Activated T-cell treated with anti-CD3 and anti-CD28 coated beads, Interleukin-2, amount 50 U/mL, for 72 hours (primary cell): Measurements from ENCODE around the gene COL4A1. TPM values are rescaled to one million over a fixed set of nuclear protein-coding genes. Genes with fewer than 3 reads are reported as not detected.

Experiments
- ATAC-seq, 2 donors: fragments of 150-1000 bp; cut with Tn5 transposase; replicated peaks in 1 of 2; 2 replicates each; pipeline ENCODE4 v1.10.0; 2021; ENCODE audit warnings: moderate library complexity in 2 of 2, mild to moderate bottlenecking in 1 of 2
- DNase-seq, 2 donors: peaks; one replicate each; pipeline ENCODE4 v3.0.0; 2021 to 2022; ENCODE audit warnings: mixed read lengths in 1 of 2
- H3K27ac Mint-ChIP-seq: one replicate; pipeline ENCODE4 v1.8.0; 2022; ENCODE audit warnings: mild to moderate bottlenecking, moderate library complexity, mixed read lengths
- H3K27me3 Mint-ChIP-seq: one replicate; pipeline ENCODE4 v1.8.0; 2022; ENCODE audit warnings: low read depth, mixed read lengths
- H3K36me3 Mint-ChIP-seq, 2 donors: one replicate each; pipeline ENCODE4 v1.8.0; 2022; ENCODE audit warnings: mixed read lengths in 2 of 2, mild to moderate bottlenecking in 1 of 2; ENCODE audit not compliant: insufficient read depth in 2 of 2
- H3K4me1 Mint-ChIP-seq: one replicate; pipeline ENCODE4 v1.8.0; 2022; ENCODE audit warnings: low read depth, mixed read lengths
- H3K4me3 Mint-ChIP-seq, 2 donors: one replicate each; pipeline ENCODE4 v1.8.0; 2022; ENCODE audit warnings: mild to moderate bottlenecking in 2 of 2, mixed read lengths in 2 of 2, moderate library complexity in 2 of 2
- H3K9me3 Mint-ChIP-seq, 2 donors: one replicate each; pipeline ENCODE4 v1.8.0; 2022; ENCODE audit warnings: mixed read lengths in 2 of 2
- total RNA-seq, 2 donors: library from RNA; stranded (reverse); gene quantifications; one replicate each; pipeline ENCODE4 v1.2.3, GENCODE V29; 2022

Gene COL4A1
- total RNA-seq, 2 donors from 2014 or later: 0.19 TPM; not detected in 1

DNA sequence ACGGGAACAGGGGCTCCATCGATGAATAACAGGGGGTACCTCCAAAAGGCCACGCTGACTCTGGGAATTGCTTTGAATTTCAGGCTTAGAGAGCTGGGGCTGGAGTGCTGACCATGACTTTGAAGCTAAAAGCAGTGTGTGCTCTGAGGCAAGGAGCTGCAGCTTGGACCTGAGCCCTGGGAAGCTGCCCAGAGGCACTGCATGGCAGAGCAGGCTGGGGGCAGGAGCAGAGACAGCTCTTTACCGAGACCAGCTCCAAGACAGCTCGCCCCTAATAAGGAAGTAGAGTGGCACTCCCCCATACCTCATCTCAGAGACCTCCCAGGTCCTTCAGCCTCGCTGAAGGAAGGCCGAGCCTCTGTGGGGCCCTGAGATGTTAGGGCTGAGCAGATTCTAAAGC is 200.2 kb downstream of the COL4A1 start:
- no peak overlapping the region for H3K27ac Mint-ChIP-seq
- ATAC-seq (no peak), DNase-seq (no peak)
- H3K4me3 Mint-ChIP-seq: no peak overlapping the region
- no peaks in the 10 kb centered on the region for H3K36me3 Mint-ChIP-seq
- H3K4me1 Mint-ChIP-seq: no peaks in the 10 kb centered on the region
- no peaks in the 10 kb centered on the region for H3K9me3 Mint-ChIP-seq
- no peaks in the 10 kb centered on the region for H3K27me3 Mint-ChIP-seq

DNA sequence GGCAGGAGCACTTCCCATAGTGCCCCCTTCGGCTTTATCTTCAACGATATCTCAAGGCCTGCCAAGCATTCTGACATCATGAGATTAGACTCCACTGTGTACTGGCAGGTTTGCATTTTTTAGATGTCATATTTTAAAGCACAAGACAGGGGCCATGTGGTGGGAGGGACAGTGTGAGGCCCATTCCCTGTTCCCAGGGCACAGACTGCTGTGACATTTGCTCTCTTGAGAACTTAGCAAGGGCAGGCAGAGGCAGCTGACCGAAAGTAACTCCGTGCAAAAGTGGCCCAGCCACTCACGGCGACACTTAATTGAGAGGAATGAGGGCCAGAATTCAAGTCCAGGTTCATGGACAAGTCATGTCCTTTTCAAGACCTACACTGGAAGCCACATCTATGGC is 201.8 kb downstream of the COL4A1 start:
- H3K36me3 Mint-ChIP-seq: peaks cover 0 to 3% of the 10 kb centered on the region in 2 donors
- DNase-seq (no peak), ATAC-seq (no peak)
- no peaks in the 10 kb centered on the region for H3K27me3 Mint-ChIP-seq
- H3K27ac Mint-ChIP-seq: no peak overlapping the region
- H3K4me3 Mint-ChIP-seq: no peak overlapping the region
- peaks cover 3 to 5% of the 10 kb centered on the region in 2 donors for H3K9me3 Mint-ChIP-seq
- H3K4me1 Mint-ChIP-seq: no peaks in the 10 kb centered on the region

DNA sequence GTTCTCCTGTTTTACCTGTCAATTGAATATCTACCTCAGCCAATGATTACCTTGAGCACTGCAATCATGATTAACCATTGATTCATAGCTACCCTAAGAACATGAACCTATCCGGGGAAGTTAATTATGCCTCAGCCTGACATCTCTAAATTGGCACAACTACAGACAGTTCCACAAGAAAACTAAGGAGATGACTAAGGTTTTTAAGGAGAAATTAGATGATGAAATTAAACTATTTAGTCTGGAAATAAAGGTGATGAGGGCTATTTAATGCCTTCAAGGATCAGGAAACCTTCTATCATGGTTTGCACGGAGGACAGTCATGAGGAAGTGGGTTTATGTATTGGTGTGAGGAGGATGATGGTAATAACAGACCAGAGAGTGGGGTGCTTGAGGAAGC is 203.4 kb downstream of the COL4A1 start:
- no peak for ATAC-seq
- peaks cover 0 to 3% of the 10 kb centered on the region in 2 donors for H3K36me3 Mint-ChIP-seq
- peaks cover 3 to 5% of the 10 kb centered on the region in 2 donors for H3K9me3 Mint-ChIP-seq
- no peaks in the 10 kb centered on the region for H3K4me1 Mint-ChIP-seq
- H3K4me3 Mint-ChIP-seq: no peak overlapping the region
- no peak for DNase-seq
- H3K27ac Mint-ChIP-seq: no peak overlapping the region
- H3K27me3 Mint-ChIP-seq: no peaks in the 10 kb centered on the region

DNA sequence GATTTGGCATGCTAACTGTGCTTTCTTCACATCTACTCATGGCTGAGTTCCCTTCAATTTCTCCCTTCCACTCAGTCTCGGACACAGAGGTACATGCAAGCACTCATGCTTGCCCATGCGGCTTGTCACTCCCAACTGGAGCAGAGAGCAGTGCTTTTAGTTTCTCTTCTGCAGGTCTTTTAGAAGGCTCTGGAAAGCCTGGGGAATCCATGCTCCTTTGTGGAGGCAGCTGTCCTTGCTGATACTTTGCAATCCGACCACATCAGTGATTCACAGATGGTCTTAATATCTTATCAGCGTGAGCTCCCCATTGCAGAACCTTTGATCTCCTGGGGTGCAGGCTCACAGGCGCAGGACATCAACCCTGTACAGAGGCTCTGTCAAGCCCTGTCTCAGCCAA is 203.9 kb downstream of the COL4A1 start:
- Mint-ChIP-seq H3K27ac (no peak overlapping the region), H3K4me3 (no peak overlapping the region), H3K4me1 (no peaks in the 10 kb centered on the region), H3K27me3 (no peaks in the 10 kb centered on the region), H3K9me3 (peaks cover 3 to 5% of the 10 kb centered on the region in 2 donors), H3K36me3 (peaks cover 0 to 3% of the 10 kb centered on the region in 2 donors)
- ATAC-seq (no peak), DNase-seq (no peak)

GRCh38 chr13:110102053-110102452 is 204.9 kb downstream of the COL4A1 start:
- Mint-ChIP-seq H3K36me3 (peaks cover 0 to 6% of the 10 kb centered on the region in 2 donors), H3K27ac (no peak overlapping the region), H3K27me3 (no peaks in the 10 kb centered on the region), H3K4me1 (no peaks in the 10 kb centered on the region), H3K4me3 (no peak overlapping the region), H3K9me3 (peaks cover 3 to 5% of the 10 kb centered on the region in 2 donors)
- ATAC-seq: no peak
- DNase-seq: no peak

DNA sequence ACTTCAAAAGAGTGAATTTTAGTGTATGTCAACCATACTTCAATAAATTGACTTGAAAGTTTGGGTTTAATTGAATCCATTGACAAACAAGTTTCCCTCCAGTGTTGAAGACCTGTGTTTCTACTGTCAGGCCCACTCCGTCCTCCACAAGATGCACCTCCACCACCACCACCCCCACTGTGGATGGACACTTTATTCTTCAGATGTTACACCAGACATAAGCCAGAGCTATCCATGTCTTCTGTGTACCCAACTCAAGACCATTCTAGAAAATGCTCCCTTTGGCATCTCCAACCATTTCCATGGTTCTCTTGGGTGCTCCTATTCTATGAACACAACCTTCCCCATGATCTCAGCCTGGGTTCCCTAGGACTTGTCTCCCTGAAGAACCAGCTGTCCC is 207.0 kb downstream of the COL4A1 start:
- H3K4me3 Mint-ChIP-seq: no peak overlapping the region

More for the DNA sequence above, 207.0 kb downstream of the COL4A1 start:
- DNase-seq: no peak
- no peaks in the 10 kb centered on the region for H3K27me3 Mint-ChIP-seq
- peaks cover 3 to 5% of the 10 kb centered on the region in 2 donors for H3K9me3 Mint-ChIP-seq
- no peak for ATAC-seq
- peaks cover 0 to 6% of the 10 kb centered on the region in 2 donors for H3K36me3 Mint-ChIP-seq
- H3K4me1 Mint-ChIP-seq: no peaks in the 10 kb centered on the region
- no peak overlapping the region for H3K27ac Mint-ChIP-seq

Other genes starting within 250 kb of the COL4A1 start
- not detected for gene COL4A2, start 127 bp upstream of the COL4A1 start, total RNA-seq